Central memory CD8-positive, alpha-beta T cell (primary cell): ENCODE measurements around the gene HTR2B.

Experiments
- ATAC-seq: fragments of 150-1000 bp; cut with Tn5 transposase; replicated peaks from 2 replicates; pipeline ENCODE4 v1.10.0; 2022; ENCODE audit warnings: mild to moderate bottlenecking, moderate FRiP score, moderate number of reproducible peaks; ENCODE audit not compliant: poor library complexity, severe bottlenecking; ENCODE audit errors: extremely low read depth
- DNase-seq, 2 donors: peaks; one replicate each; pipeline ENCODE4 v3.0.0; 2021; ENCODE audit warnings: low spot score in 2 of 2
- H3K27ac Mint-ChIP-seq: one replicate; pipeline ENCODE4 v1.8.0; 2022; ENCODE audit warnings: low read depth, mild to moderate bottlenecking, moderate library complexity, mixed read lengths
- H3K27me3 Mint-ChIP-seq: one replicate; pipeline ENCODE4 v1.8.0; 2022; ENCODE audit warnings: mixed read lengths
- H3K36me3 Mint-ChIP-seq: one replicate; pipeline ENCODE4 v1.8.0; 2022; ENCODE audit warnings: mild to moderate bottlenecking, moderate library complexity, mixed read lengths; ENCODE audit not compliant: insufficient read depth
- H3K4me1 Mint-ChIP-seq: one replicate; pipeline ENCODE4 v1.8.0; 2022; ENCODE audit warnings: mixed read lengths
- H3K4me3 Mint-ChIP-seq: one replicate; pipeline ENCODE4 v1.8.0; 2022; ENCODE audit warnings: mild to moderate bottlenecking, moderate library complexity, mixed read lengths
- H3K9me3 Mint-ChIP-seq: one replicate; pipeline ENCODE4 v1.8.0; 2022; ENCODE audit warnings: mixed read lengths

The HTR2B gene

DNA sequence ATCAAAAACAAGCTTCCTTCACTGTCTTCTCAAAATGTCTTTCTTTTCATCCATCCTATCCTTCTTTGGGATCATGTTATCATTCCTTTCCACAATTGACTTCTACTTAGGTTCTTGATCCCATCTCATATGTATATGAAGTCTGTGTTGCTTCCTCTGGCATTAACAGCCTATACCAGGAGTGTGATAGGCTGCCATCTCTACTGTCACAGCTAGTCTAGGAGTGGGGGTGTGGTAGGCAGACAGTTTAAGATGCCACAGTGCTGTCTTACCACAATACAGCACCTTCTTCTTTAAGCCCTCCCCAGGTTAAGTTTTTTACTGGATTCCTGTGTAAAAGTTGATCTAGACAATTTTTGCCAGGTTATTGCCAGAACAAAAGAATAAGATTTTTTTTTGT is 3.7 kb upstream of the HTR2B start:
- no peaks in the 10 kb centered on the region for H3K9me3 Mint-ChIP-seq
- DNase-seq (no peak), ATAC-seq (no peak)
- H3K36me3 Mint-ChIP-seq: no peaks in the 10 kb centered on the region
- no peaks in the 10 kb centered on the region for H3K27me3 Mint-ChIP-seq
- H3K4me1 Mint-ChIP-seq: peaks cover 12% of the 10 kb centered on the region
- H3K4me3 Mint-ChIP-seq: no peak overlapping the region
- H3K27ac Mint-ChIP-seq: no peak overlapping the region

- ATAC-seq (no peak), DNase-seq (no peak)
- Mint-ChIP-seq H3K36me3 (no peaks in the 10 kb centered on the region), H3K4me3 (no peak overlapping the region), H3K4me1 (peaks cover 11% of the 10 kb centered on the region), H3K9me3 (no peaks in the 10 kb centered on the region), H3K27ac (no peak overlapping the region), H3K27me3 (no peaks in the 10 kb centered on the region)
Observed at GRCh38 chr2:231127936-231128335, 3.1 kb upstream of the HTR2B start.

GRCh38 chr2:231127480-231127879 is 2.6 kb upstream of the HTR2B start:
- DNase-seq: no peak
- H3K4me3 Mint-ChIP-seq: no peak overlapping the region
- no peak overlapping the region for H3K27ac Mint-ChIP-seq
- H3K36me3 Mint-ChIP-seq: no peaks in the 10 kb centered on the region
- H3K27me3 Mint-ChIP-seq: no peaks in the 10 kb centered on the region
- H3K4me1 Mint-ChIP-seq: peaks cover 7% of the 10 kb centered on the region
- ATAC-seq: no peak
- H3K9me3 Mint-ChIP-seq: no peaks in the 10 kb centered on the region

DNA sequence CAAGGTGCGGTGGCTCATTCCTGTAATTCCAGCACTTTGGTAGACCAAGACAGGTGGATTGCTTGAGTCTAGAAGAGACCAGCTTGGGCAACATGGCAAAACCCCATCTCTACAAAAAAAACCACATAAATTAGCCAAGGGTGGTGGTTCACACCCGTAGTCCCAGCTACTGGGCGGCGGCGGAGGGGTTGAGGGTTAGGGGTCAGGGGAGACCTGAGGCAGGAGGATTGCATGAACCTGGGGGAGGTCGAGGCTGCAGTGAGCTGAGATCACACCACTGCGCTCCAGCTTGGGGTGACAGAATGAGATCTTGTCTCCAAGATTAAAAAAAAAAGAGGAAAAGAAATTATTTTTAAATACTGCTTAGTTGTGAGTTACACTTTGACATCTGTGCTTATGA is 1.3 kb upstream of the HTR2B start:
- DNase-seq (no peak), ATAC-seq (no peak)
- Mint-ChIP-seq H3K4me1 (peaks cover 6% of the 10 kb centered on the region), H3K9me3 (no peaks in the 10 kb centered on the region), H3K27ac (no peak overlapping the region), H3K27me3 (no peaks in the 10 kb centered on the region), H3K4me3 (no peak overlapping the region), H3K36me3 (no peaks in the 10 kb centered on the region)

DNA sequence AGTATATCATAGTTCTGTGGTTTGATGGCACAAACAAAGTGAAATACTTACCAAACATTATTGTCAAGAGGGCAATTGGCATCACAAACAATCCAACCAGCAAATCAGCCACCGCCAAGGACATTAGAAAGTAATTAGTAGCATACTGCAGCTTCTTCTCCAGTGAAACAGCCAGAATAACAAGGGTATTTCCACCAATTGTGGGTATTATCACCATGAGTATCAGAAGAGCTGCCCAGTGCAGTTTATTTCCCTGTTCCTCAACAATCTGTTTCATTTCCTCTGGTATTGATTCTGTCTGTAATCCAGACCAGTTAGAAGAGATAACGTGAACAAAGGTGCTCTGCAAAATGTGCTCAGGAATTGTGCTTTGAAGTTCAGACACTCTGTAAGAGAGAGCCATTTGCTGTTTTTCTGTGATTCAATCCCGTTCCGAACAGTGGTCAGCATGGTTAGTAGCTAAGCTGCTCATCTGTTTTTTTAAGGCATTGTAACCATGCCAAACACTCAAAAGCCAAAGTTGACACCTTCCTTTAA is 1.4 kb downstream of the HTR2B start:
- no peaks in the 10 kb centered on the region for H3K27me3 Mint-ChIP-seq
- H3K9me3 Mint-ChIP-seq: no peaks in the 10 kb centered on the region
- H3K36me3 Mint-ChIP-seq: no peaks in the 10 kb centered on the region
- DNase-seq (no peak), ATAC-seq (no peak)
- H3K27ac Mint-ChIP-seq: no peak overlapping the region
- peaks cover 6% of the 10 kb centered on the region for H3K4me1 Mint-ChIP-seq
- no peak overlapping the region for H3K4me3 Mint-ChIP-seq

- Mint-ChIP-seq H3K9me3 (no peaks in the 10 kb centered on the region), H3K4me3 (no peak overlapping the region), H3K27ac (no peak overlapping the region), H3K4me1 (peaks cover 6% of the 10 kb centered on the region), H3K36me3 (peaks cover 2% of the 10 kb centered on the region), H3K27me3 (no peaks in the 10 kb centered on the region)
- DNase-seq (no peak), ATAC-seq (no peak)
Observed at GRCh38 chr2:231118614-231118942, 6.3 kb downstream of the HTR2B start.

DNA sequence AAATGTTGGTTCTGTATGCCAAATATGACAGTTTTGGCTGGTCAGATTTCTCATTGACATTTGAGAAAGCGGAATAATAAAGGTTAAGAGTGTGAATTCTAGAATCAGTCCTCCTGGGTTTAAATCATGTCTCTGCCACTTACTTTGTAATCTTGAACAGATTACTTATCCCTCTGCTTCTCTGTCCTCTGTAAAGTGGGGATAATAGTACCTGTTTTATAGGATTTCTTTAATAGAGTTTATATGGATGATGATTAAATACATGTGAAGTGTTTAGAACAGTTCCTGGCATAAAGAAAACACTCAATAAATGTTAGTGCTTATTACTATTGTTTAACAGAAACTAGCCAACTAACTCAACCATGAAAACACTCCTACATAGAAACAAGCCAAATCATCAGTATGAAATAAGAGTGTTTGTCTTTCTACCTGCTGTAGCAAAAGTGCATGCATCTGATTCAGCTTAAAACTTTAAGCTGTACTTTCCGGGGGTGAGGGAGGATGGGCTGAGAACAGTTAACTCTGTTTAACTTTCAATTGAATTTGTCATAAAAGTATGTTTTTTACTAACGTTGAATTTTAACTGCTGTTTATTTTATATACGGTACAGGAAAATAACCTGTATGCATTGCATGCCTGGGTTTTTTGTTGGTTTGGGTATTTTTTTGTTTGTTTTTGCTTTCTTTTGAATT is 6.8 kb downstream of the HTR2B start:
- Mint-ChIP-seq H3K9me3 (no peaks in the 10 kb centered on the region), H3K27ac (no peak overlapping the region), H3K4me1 (peaks cover 6% of the 10 kb centered on the region), H3K27me3 (no peaks in the 10 kb centered on the region), H3K4me3 (no peak overlapping the region), H3K36me3 (peaks cover 4% of the 10 kb centered on the region)
- DNase-seq: no peak
- no peak for ATAC-seq

DNA sequence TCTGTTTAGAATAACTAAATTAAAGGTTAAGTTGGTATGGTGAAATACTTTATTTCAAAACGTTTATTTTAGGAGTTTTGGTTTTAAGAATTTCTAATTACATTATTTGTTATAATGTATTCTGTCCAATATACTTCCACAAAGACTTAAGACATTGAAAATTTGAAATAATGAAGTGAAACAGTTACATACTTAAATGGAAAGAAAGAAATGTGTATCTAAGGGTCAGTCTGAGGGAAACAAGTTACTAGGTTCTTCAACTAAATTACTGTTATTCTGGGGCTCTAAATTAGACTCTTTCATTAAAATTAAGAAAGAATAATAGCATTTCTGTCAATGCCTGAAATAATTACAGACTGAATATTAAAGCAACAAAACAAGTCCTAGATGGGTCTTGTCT is 7.7 kb downstream of the HTR2B start:
- Mint-ChIP-seq H3K4me3 (no peak overlapping the region), H3K27ac (no peak overlapping the region), H3K9me3 (no peaks in the 10 kb centered on the region), H3K4me1 (peaks cover 6% of the 10 kb centered on the region), H3K27me3 (no peaks in the 10 kb centered on the region), H3K36me3 (peaks cover 4% of the 10 kb centered on the region)
- ATAC-seq (no peak), DNase-seq (no peak)

DNA sequence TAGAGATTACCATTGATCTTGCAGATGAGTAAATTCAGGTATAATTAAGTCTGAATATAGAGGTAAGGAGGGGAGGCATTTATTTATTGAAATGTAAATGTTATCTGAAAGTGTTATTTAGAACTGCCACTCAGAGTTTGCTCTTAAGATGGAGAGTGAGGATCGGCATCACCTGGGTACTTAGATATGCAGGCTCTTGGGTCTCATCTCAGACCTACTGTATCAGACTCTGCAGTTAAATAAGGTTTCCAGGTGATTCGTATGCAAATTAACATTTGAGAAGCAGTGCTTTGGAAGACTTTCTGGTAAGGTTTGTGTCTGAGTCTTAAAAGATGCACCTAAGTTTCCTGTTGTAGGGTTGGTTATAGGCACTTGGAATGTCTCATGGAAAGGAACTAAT is 9.2 kb downstream of the HTR2B start:
- Mint-ChIP-seq H3K9me3 (no peaks in the 10 kb centered on the region), H3K27me3 (no peaks in the 10 kb centered on the region), H3K27ac (no peak overlapping the region), H3K4me3 (no peak overlapping the region), H3K36me3 (peaks cover 8% of the 10 kb centered on the region), H3K4me1 (peaks cover 6% of the 10 kb centered on the region)
- DNase-seq (no peak), ATAC-seq (no peak)

DNA sequence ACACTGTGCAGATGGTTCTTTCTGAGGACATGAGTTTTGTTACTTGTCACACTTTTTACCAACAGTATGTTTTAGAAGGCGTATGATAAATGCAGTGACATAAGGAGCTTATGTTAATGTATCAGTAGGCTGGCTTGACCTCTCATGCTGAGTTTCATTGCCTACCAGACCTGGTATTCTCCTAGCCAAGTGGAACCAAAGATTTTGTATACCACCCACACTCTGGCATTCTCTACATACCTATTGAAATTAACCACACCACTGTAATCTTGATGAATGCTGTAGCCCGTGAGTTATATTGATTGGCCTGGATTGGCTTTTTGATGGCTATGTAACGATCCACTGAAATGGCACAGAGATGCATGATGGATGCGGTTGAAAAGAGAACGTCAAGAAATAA is 11.4 kb downstream of the HTR2B start:
- ATAC-seq (no peak), DNase-seq (no peak)
- Mint-ChIP-seq H3K4me1 (peaks cover 6% of the 10 kb centered on the region), H3K9me3 (no peaks in the 10 kb centered on the region), H3K27ac (no peak overlapping the region), H3K36me3 (peaks cover 22% of the 10 kb centered on the region), H3K4me3 (no peak overlapping the region), H3K27me3 (no peaks in the 10 kb centered on the region)

- Mint-ChIP-seq H3K27ac (no peak overlapping the region), H3K36me3 (peaks cover 24% of the 10 kb centered on the region), H3K4me3 (no peak overlapping the region), H3K9me3 (no peaks in the 10 kb centered on the region), H3K4me1 (no peaks in the 10 kb centered on the region), H3K27me3 (no peaks in the 10 kb centered on the region)
- no peak for DNase-seq
- no peak for ATAC-seq
Observed at GRCh38 chr2:231111987-231112386, 12.9 kb downstream of the HTR2B start.

GRCh38 chr2:231110551-231110950 is 14.3 kb downstream of the HTR2B start:
- no peaks in the 10 kb centered on the region for H3K27me3 Mint-ChIP-seq
- peaks cover 27% of the 10 kb centered on the region for H3K36me3 Mint-ChIP-seq
- no peaks in the 10 kb centered on the region for H3K9me3 Mint-ChIP-seq
- no peak for ATAC-seq
- DNase-seq: no peak
- no peak overlapping the region for H3K27ac Mint-ChIP-seq
- no peak overlapping the region for H3K4me3 Mint-ChIP-seq
- H3K4me1 Mint-ChIP-seq: no peaks in the 10 kb centered on the region

- Mint-ChIP-seq H3K27me3 (no peaks in the 10 kb centered on the region), H3K27ac (no peak overlapping the region), H3K4me3 (no peak overlapping the region), H3K4me1 (no peaks in the 10 kb centered on the region), H3K36me3 (peaks cover 13% of the 10 kb centered on the region), H3K9me3 (peaks cover 6% of the 10 kb centered on the region)
- DNase-seq: peak in 1 of 2 donors; percentile 16
- peak; percentile 62 for ATAC-seq
Observed at GRCh38 chr2:231104115-231104713, 20.6 kb downstream of the HTR2B start.
